ENCODE data around the gene UTF1. TPM values are rescaled to one million over a fixed set of nuclear protein-coding genes. Genes with fewer than 3 reads are reported as not detected.

Gene UTF1
- total and polyA plus RNA-seq, 8 donors: not detected

GRCh38 chr10:133272301-133272963 is 42.4 kb downstream of the UTF1 start:
- Histone ChIP-seq H3K4me3 (no peak overlapping the region), H3K9me3 (no peaks in the 10 kb centered on the region), H3K27ac (no peak overlapping the region), H3K4me1 (peaks cover 27 to 42% (median 31%) of the 10 kb centered on the region in 4 donors), H3K36me3 (peaks cover 3 to 61% (median 47%) of the 10 kb centered on the region in 4 donors), H3K27me3 (peaks cover 0 to 40% (median 13%) of the 10 kb centered on the region in 3 donors)
- WGBS, 5 donors: 83 to 90% (median 86%) methylated on average over 25 to 29 of the region's 29 CpGs
- DNase-seq: no peak
- TF ChIP-seq, protein P1, sequence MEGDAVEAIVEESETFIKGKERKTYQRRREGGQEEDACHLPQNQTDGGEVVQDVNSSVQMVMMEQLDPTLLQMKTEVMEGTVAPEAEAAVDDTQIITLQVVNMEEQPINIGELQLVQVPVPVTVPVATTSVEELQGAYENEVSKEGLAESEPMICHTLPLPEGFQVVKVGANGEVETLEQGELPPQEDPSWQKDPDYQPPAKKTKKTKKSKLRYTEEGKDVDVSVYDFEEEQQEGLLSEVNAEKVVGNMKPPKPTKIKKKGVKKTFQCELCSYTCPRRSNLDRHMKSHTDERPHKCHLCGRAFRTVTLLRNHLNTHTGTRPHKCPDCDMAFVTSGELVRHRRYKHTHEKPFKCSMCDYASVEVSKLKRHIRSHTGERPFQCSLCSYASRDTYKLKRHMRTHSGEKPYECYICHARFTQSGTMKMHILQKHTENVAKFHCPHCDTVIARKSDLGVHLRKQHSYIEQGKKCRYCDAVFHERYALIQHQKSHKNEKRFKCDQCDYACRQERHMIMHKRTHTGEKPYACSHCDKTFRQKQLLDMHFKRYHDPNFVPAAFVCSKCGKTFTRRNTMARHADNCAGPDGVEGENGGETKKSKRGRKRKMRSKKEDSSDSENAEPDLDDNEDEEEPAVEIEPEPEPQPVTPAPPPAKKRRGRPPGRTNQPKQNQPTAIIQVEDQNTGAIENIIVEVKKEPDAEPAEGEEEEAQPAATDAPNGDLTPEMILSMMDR (IDR thresholded peaks at IDR 0.05): no peak
- TF ChIP-seq EP300 (IDR thresholded peaks at IDR 0.05) (no peak), POLR2AphosphoS5 (IDR thresholded peaks at IDR 0.05) (no peak), POLR2A (IDR thresholded peaks at IDR 0.05) (no peak)
- intact Hi-C loops (cut with DNase I; ENCODE audit: low total_unique reads): no loop called here

DNA sequence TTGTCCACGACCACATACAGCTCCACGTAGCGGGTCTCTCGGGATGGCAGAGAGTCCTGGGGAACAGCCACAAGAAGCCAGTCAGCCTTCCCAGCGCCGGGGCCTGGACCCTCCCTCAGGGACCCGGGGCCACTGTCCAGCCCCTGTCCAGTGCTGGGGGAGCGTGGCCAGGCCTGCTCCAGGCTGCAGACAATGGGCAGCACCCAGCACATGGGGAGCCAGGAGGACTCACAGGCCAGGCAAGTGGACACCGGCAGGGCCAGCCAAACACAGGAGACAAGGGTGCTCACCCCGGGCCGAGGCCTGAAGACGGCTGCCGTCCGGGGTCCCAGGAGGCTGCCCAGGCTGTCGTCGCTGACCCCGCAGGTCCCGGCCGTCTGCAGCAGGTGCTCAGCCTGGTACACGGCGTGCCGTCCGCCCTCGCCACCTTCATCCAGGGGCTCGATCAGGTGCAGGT is 43.0 kb downstream of the UTF1 start:
- Histone ChIP-seq H3K9me3 (no peaks in the 10 kb centered on the region), H3K36me3 (peaks cover 3 to 55% (median 48%) of the 10 kb centered on the region in 4 donors), H3K27me3 (peaks cover 0 to 42% (median 13%) of the 10 kb centered on the region in 3 donors), H3K4me3 (no peak overlapping the region), H3K27ac (no peak overlapping the region), H3K4me1 (peaks cover 33 to 48% (median 37%) of the 10 kb centered on the region in 4 donors)
- intact Hi-C loops (cut with DNase I; ENCODE audit: low total_unique reads): no loop called here
- TF ChIP-seq POLR2AphosphoS5 (IDR thresholded peaks at IDR 0.05): no peak
- TF ChIP-seq, protein P1 (IDR thresholded peaks at IDR 0.05): no peak
- no peak for TF ChIP-seq POLR2A (IDR thresholded peaks at IDR 0.05)
- TF ChIP-seq EP300 (IDR thresholded peaks at IDR 0.05): no peak
- no peak for DNase-seq
- WGBS, 5 donors: 90 to 96% (median 94%) methylated on average over 13 to 25 of the region's 25 CpGs

DNA sequence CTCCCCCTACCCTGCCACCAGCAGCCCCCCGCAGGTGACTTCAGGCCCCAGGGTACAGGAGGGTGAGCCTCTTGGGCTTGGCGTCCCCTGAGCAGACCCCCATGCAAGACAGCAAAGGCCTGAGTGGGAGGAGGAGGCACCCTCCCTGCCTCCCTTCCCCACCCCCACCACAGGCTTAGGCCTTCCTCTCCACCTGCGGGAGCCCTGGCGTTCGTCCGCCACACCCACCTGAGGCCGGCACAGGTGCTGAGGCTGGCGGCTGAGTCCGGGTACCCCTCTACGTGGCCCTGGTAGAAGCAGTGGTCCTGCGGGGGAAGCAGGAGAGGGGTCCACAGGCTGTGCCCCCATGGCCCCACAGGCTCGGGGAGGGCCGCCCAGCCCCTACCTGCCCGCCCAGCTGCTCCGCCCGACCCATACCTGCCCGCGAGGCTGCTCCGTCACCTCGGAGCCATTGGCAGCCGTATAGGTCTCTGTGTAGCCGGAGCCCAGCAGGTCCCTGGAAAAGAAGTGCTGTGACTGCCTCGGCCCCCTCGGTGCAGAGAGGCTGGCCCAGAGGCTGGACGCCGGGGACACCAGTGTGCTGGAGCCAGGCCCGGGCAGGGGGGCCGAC is 43.6 kb downstream of the UTF1 start:
- no peak overlapping the region for H3K27ac ChIP-seq
- WGBS, 5 donors: 61 to 77% (median 68%) methylated on average over 16 to 28 of the region's 28 CpGs
- H3K9me3 ChIP-seq: no peaks in the 10 kb centered on the region
- H3K4me3 ChIP-seq: no peak overlapping the region
- TF ChIP-seq, protein P1 (IDR thresholded peaks at IDR 0.05): no peak
- no peak for TF ChIP-seq POLR2AphosphoS5 (IDR thresholded peaks at IDR 0.05)
- TF ChIP-seq POLR2A (IDR thresholded peaks at IDR 0.05): no peak
- no peak for TF ChIP-seq EP300 (IDR thresholded peaks at IDR 0.05)
- DNase-seq: peak in 1 of 2 donors; percentile 48
- H3K36me3 ChIP-seq: peaks cover 3 to 52% (median 44%) of the 10 kb centered on the region in 4 donors
- intact Hi-C loops (cut with DNase I; ENCODE audit: low total_unique reads): no loop called here
- H3K27me3 ChIP-seq: peaks cover 0 to 42% (median 13%) of the 10 kb centered on the region in 3 donors
- H3K4me1 ChIP-seq: peaks cover 39 to 54% (median 43%) of the 10 kb centered on the region in 4 donors

DNA sequence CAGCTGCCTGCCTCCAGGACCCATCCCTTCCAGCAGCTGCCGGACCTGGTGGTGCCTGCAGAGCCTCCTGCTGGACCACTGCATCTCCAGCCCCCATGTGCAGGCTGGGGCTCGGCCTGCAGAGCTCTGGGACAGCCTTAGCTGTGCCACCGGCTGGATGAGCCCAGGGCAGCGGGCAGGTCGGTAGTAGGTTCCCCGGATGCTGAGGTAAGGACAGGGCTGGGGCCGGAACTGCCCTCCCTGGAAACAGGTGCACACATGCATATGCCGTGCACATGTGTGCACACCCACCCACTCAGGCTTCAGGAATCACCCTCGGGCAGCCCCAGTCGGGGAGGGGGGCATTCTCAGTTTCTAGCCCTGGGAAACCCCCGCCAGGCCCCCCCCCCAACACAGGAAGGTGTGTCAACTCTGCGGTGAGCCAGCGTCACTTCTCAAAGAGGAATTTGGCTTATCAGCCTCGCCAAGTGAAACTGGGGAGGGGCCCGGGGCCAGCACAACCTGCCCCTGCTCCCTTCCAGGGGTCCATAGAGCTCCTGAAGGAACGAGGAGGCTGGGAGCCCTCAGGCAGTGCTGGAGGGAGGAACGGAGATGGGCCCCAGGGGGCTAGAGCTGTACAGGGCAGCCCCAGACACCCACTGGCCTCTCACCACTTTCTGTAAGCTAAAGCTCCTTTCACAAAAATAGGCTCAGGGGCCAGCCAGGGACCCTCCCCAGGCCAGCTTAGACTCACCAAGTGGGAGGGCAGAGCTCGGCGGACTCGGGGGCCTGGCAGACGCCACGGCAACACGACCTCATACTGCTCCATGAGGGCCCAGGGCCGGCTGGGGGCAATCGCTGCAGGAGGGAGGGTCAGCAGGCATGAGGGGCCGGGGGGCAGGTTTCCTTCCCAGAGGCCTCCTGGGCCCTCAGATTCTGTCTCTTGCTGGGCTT is 45.0 kb downstream of the UTF1 start:
- Histone ChIP-seq H3K4me1 (peaks cover 46 to 68% (median 54%) of the 10 kb centered on the region in 4 donors), H3K27me3 (peaks cover 0 to 42% (median 13%) of the 10 kb centered on the region in 3 donors), H3K27ac (peak overlapping the region in 4 of 5 donors; percentile 29 to 86 (median 70)), H3K9me3 (no peaks in the 10 kb centered on the region), H3K36me3 (peaks cover 8 to 52% (median 42%) of the 10 kb centered on the region in 4 donors), H3K4me3 (peak overlapping the region; percentile 5 to 56 (median 43))
- DNase-seq: peak; percentile 53 to 85
- WGBS, 5 donors: 23 to 28% (median 26%) methylated on average over 6 to 26 of the region's 26 CpGs
- TF ChIP-seq EP300 (IDR thresholded peaks at IDR 0.05): no peak
- TF ChIP-seq POLR2AphosphoS5 (IDR thresholded peaks at IDR 0.05): no peak
- intact Hi-C loops (cut with DNase I; ENCODE audit: low total_unique reads): no loop called here

All from stomach (tissue), 9 donors.